ENCODE results near the gene ENTPD8. TPM values are rescaled to one million over a fixed set of nuclear protein-coding genes. Genes with fewer than 3 reads are reported as not detected.

ENTPD8 gene
- total and polyA plus RNA-seq, 10 of the 15 experiments (the other 5 are each of a cell fraction or from before 2014, with no cell fraction given) = not detected

DNA sequence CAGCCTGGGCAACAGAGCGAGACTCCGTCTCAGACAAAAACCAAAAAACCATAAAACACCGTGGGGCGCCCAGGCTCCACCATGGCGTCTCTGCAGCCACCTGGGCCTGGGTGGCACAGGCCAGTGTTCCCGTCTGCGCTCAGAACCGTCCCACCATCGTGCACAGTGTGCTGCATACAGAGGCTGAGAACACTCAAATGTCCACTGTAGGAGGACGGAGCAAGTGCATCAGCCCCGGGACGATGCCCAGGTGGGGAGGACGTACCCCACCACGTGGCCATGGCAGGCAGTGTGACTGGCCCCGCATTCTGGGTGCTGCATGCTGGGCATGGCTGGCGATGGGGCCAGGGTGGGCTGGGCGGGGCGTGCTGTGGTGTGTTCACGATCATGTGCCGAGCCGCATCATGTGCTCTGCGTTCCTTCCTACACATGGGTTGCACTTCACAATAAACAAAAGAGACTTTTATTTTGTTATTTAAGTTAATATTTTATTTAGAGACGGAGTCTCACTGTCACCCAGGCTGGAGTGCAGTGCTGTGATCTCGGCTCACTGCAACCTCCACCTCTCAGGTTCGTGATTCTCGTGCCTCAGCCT, 56.0 kb downstream of the ENTPD8 start:
- in situ Hi-C loops (cut with MboI) = no loop called here
- H3K9ac ChIP-seq (ENCODE audit: control insufficient read depth, insufficient read depth, low read length) = no peak overlapping the region
- H3K27me3 ChIP-seq (replicated peaks in 1 of 2; ENCODE audit: control insufficient read depth in 2 of 2, insufficient read depth in 2 of 2, low read length in 1 of 2) = no peaks in the 10 kb centered on the region
- no peak for FAIRE-seq
- no peak overlapping the region for H2AFZ ChIP-seq (ENCODE audit: control insufficient read depth, low read depth, low read length)
- BruUV-seq (replicated peaks) = no TSS peak
- SMC1A ChIA-PET (ENCODE audit: uncharacterized antibody, unreplicated experiment) = no interaction called here
- no peaks in the 10 kb centered on the region for H3K79me2 ChIP-seq (ENCODE audit: control insufficient read depth, insufficient read depth, low read length)
- no peaks in the 10 kb centered on the region for H3K4me1 ChIP-seq (ENCODE audit: control insufficient read depth, insufficient read depth, low read length)
- H3K9me3 ChIP-seq (replicated peaks; ENCODE audit: control insufficient read depth, insufficient read depth, low read length) = no peaks in the 10 kb centered on the region
- H3K36me3 ChIP-seq (ENCODE audit: control insufficient read depth in 2 of 2, insufficient read depth in 2 of 2, low read length in 1 of 2) = no peaks in the 10 kb centered on the region
- H3K4me3 ChIP-seq = no peak overlapping the region
- intact Hi-C loops (cut with micrococcal nuclease; ENCODE audit: unreplicated experiment) = no loop called here
- TF ChIP-seq SUZ12 (IDR thresholded peaks at IDR 0.05; ENCODE audit: unreplicated experiment) = no peak
- TF ChIP-seq ZNF217 (IDR thresholded peaks at IDR 0.05) = no peak
- TF ChIP-seq CEBPB (IDR thresholded peaks at IDR 0.05; ENCODE audit: borderline replicate concordance in 1 of 2, low read depth in 2 of 2, low read length in 2 of 2) = no peak
- no peak for TF ChIP-seq TBL1XR1 (IDR thresholded peaks at IDR 0.05; ENCODE audit: low read depth, low read length)
- no peak for TF ChIP-seq ZNF274 (IDR thresholded peaks at IDR 0.05; ENCODE audit: insufficient read depth, insufficient read length)
- TF ChIP-seq EZH2 (IDR thresholded peaks at IDR 0.05; ENCODE audit: borderline replicate concordance, control insufficient read depth, low read depth, low read length) = no peak
- TF ChIP-seq GABPA (IDR thresholded peaks at IDR 0.05; ENCODE audit: low read depth) = no peak
- no peak for TF ChIP-seq KAT2A (conservative IDR thresholded peaks at IDR 0.05; ENCODE audit: control insufficient read depth, low read depth, low read length)
- TF ChIP-seq RBBP5 (conservative IDR thresholded peaks at IDR 0.05) = no peak
- no peak for TF ChIP-seq BCL11A (IDR thresholded peaks at IDR 0.05; ENCODE audit: low read depth, low read length)
- TF ChIP-seq TARDBP (IDR thresholded peaks at IDR 0.05; ENCODE audit: borderline replicate concordance) = no peak
- TF ChIP-seq NFXL1 (IDR thresholded peaks at IDR 0.05; ENCODE audit: borderline replicate concordance) = no peak
- no peak for TF ChIP-seq HDAC6 (IDR thresholded peaks at IDR 0.05; ENCODE audit: unreplicated experiment)
- TF ChIP-seq BACH1 (IDR thresholded peaks at IDR 0.05; ENCODE audit: borderline replicate concordance) = no peak
- TF ChIP-seq PAX8 (IDR thresholded peaks at IDR 0.05) = no peak
- TF ChIP-seq SREBF2 (IDR thresholded peaks at IDR 0.05; ENCODE audit: low read length) = no peak
- CTCF ChIA-PET = no interaction called here
- no peak overlapping the region for H3K27ac ChIP-seq (ENCODE audit: control insufficient read depth, insufficient read depth)
- ATAC-seq = no peak
- RAD21 ChIA-PET (ENCODE audit: unreplicated experiment) = no interaction called here
- H3K4me2 ChIP-seq (ENCODE audit: control insufficient read depth, insufficient read depth) = no peak overlapping the region
- H4K20me1 ChIP-seq (ENCODE audit: control insufficient read depth, insufficient read depth) = no peaks in the 10 kb centered on the region
- WGBS (ENCODE audit: insufficient coverage, insufficient replicate concordance, low lambda C conversion rate, missing lambda C conversion rate) = 70% methylated on average over 21 of the region's 26 CpGs
- POLR2A ChIA-PET = no interaction called here
- DNase-seq (ENCODE audit: low read depth, low spot score) = no peak

Small RNA genes lying within 50 kb of the gene (microRNA-seq; reads per million reads assigned to microRNA genes)
- 1.3 reads per million for gene MIR7114

Other genes with a start within 250 kb of the ENTPD8 start
Only the 7 nearest of the 21 such genes appear.
- 2.7 and 3.7 TPM in 2 replicates for gene NRARP, start 139.1 kb downstream of the ENTPD8 start, total RNA-seq (2014; rRNA removed)
- gene NRARP, start 139.1 kb downstream of the ENTPD8 start, total RNA-seq (2014; rRNA removed; fragmentation: Illumina TruSeq; extraction: Trizol) = 0.64 and 0.67 TPM in 2 replicates
- 8.4 and 9.2 TPM in 2 replicates for gene NRARP, start 139.1 kb downstream of the ENTPD8 start, total RNA-seq (2021)
- gene NRARP, start 139.1 kb downstream of the ENTPD8 start, polyA plus RNA-seq (2011; rRNA removed) = 1.6 and 2.6 TPM in 2 replicates
- 1.4 and 1.8 TPM in 2 replicates for gene NRARP, start 139.1 kb downstream of the ENTPD8 start, polyA plus RNA-seq (2014; fragmentation: Illumina TruSeq; extraction: Trizol)
- gene NRARP, start 139.1 kb downstream of the ENTPD8 start, polyA plus RNA-seq (2014; fragmentation: Nextera tagmentation; extraction: Ambion mirVana) = not detected
- 5.5 and 7.2 TPM in 2 replicates for gene NRARP, start 139.1 kb downstream of the ENTPD8 start, polyA plus RNA-seq (2014; rRNA removed)
- under 1 TPM; 0.06 to 0.15 TPM for gene NRARP, start 139.1 kb downstream of the ENTPD8 start, polyA plus RNA-seq (2016; fragmentation: Nextera tagmentation; extraction: Ambion mirVana)
- 3.9 and 4.7 TPM in 2 replicates for gene EXD3, start 18.2 kb downstream of the ENTPD8 start, total RNA-seq (2014; rRNA removed)
- 2.2 and 2.4 TPM in 2 replicates for gene EXD3, start 18.2 kb downstream of the ENTPD8 start, total RNA-seq (2014; rRNA removed; fragmentation: Illumina TruSeq; extraction: Trizol)
- 6.3 and 7.1 TPM in 2 replicates for gene EXD3, start 18.2 kb downstream of the ENTPD8 start, total RNA-seq (2021)
- 2.9 and 5.2 TPM in 2 replicates for gene EXD3, start 18.2 kb downstream of the ENTPD8 start, polyA plus RNA-seq (2011; rRNA removed)
- 0.44 and 1.9 TPM in 2 replicates for gene EXD3, start 18.2 kb downstream of the ENTPD8 start, polyA plus RNA-seq (2014; fragmentation: Illumina TruSeq; extraction: Trizol)
- gene EXD3, start 18.2 kb downstream of the ENTPD8 start, polyA plus RNA-seq (2014; fragmentation: Nextera tagmentation; extraction: Ambion mirVana) = under 1 TPM; 0.21 to 0.51 TPM
- gene EXD3, start 18.2 kb downstream of the ENTPD8 start, polyA plus RNA-seq (2014; rRNA removed) = 5.2 and 7.6 TPM in 2 replicates
- gene EXD3, start 18.2 kb downstream of the ENTPD8 start, polyA plus RNA-seq (2016; fragmentation: Nextera tagmentation; extraction: Ambion mirVana) = 1 to 10 TPM; 3.4 to 3.9 TPM
- 0.16 TPM in 1 of 2 replicates, not detected in the other for gene NOXA1, start 18.0 kb downstream of the ENTPD8 start, total RNA-seq (2014; rRNA removed)
- not detected in 2 replicates for gene NOXA1, start 18.0 kb downstream of the ENTPD8 start, total RNA-seq (2014; rRNA removed; fragmentation: Illumina TruSeq; extraction: Trizol)
- gene NOXA1, start 18.0 kb downstream of the ENTPD8 start, total RNA-seq (2021) = not detected in 2 replicates
- gene NOXA1, start 18.0 kb downstream of the ENTPD8 start, polyA plus RNA-seq (2011; rRNA removed) = 0.08 TPM in 1 of 2 replicates, not detected in the other
- gene NOXA1, start 18.0 kb downstream of the ENTPD8 start, polyA plus RNA-seq (2014; fragmentation: Illumina TruSeq; extraction: Trizol) = not detected in 2 replicates
- not detected for gene NOXA1, start 18.0 kb downstream of the ENTPD8 start, polyA plus RNA-seq (2014; fragmentation: Nextera tagmentation; extraction: Ambion mirVana)
- 0.20 TPM in 1 of 2 replicates, not detected in the other for gene NOXA1, start 18.0 kb downstream of the ENTPD8 start, polyA plus RNA-seq (2014; rRNA removed)
- gene NOXA1, start 18.0 kb downstream of the ENTPD8 start, polyA plus RNA-seq (2016; fragmentation: Nextera tagmentation; extraction: Ambion mirVana) = not detected
- 18.8 and 23.1 TPM in 2 replicates for gene NSMF, start 18.0 kb upstream of the ENTPD8 start, total RNA-seq (2014; rRNA removed)
- 12.1 and 14.1 TPM in 2 replicates for gene NSMF, start 18.0 kb upstream of the ENTPD8 start, total RNA-seq (2014; rRNA removed; fragmentation: Illumina TruSeq; extraction: Trizol)
- gene NSMF, start 18.0 kb upstream of the ENTPD8 start, total RNA-seq (2021) = 35.1 and 37.2 TPM in 2 replicates
- gene NSMF, start 18.0 kb upstream of the ENTPD8 start, polyA plus RNA-seq (2011; rRNA removed) = 17.9 and 26.2 TPM in 2 replicates
- 12.8 and 13.3 TPM in 2 replicates for gene NSMF, start 18.0 kb upstream of the ENTPD8 start, polyA plus RNA-seq (2014; fragmentation: Illumina TruSeq; extraction: Trizol)
- gene NSMF, start 18.0 kb upstream of the ENTPD8 start, polyA plus RNA-seq (2014; fragmentation: Nextera tagmentation; extraction: Ambion mirVana) = under 1 TPM; 0.13 to 0.51 TPM
- 44.3 and 47.1 TPM in 2 replicates for gene NSMF, start 18.0 kb upstream of the ENTPD8 start, polyA plus RNA-seq (2014; rRNA removed)
- gene NSMF, start 18.0 kb upstream of the ENTPD8 start, polyA plus RNA-seq (2016; fragmentation: Nextera tagmentation; extraction: Ambion mirVana) = 1 to 10 TPM; 1.4 to 8.9 TPM
- 0.22 and 0.85 TPM in 2 replicates for gene PNPLA7, start 109.0 kb upstream of the ENTPD8 start, total RNA-seq (2014; rRNA removed)
- gene PNPLA7, start 109.0 kb upstream of the ENTPD8 start, total RNA-seq (2014; rRNA removed; fragmentation: Illumina TruSeq; extraction: Trizol) = 0.09 and 0.14 TPM in 2 replicates
- gene PNPLA7, start 109.0 kb upstream of the ENTPD8 start, total RNA-seq (2021) = 0.43 and 0.85 TPM in 2 replicates
- 0.07 and 0.19 TPM in 2 replicates for gene PNPLA7, start 109.0 kb upstream of the ENTPD8 start, polyA plus RNA-seq (2011; rRNA removed)
- gene PNPLA7, start 109.0 kb upstream of the ENTPD8 start, polyA plus RNA-seq (2014; fragmentation: Illumina TruSeq; extraction: Trizol) = 0.32 and 0.41 TPM in 2 replicates
- gene PNPLA7, start 109.0 kb upstream of the ENTPD8 start, polyA plus RNA-seq (2014; fragmentation: Nextera tagmentation; extraction: Ambion mirVana) = under 1 TPM in 1 of 2 experiments, not detected in 1; 0.04 TPM
- 0.32 and 1.0 TPM in 2 replicates for gene PNPLA7, start 109.0 kb upstream of the ENTPD8 start, polyA plus RNA-seq (2014; rRNA removed)
- under 1 TPM; 0.11 to 0.13 TPM for gene PNPLA7, start 109.0 kb upstream of the ENTPD8 start, polyA plus RNA-seq (2016; fragmentation: Nextera tagmentation; extraction: Ambion mirVana)
- 73.3 and 79.9 TPM in 2 replicates for gene MRPL41, start 110.5 kb upstream of the ENTPD8 start, total RNA-seq (2014; rRNA removed)
- 11.2 and 13.2 TPM in 2 replicates for gene MRPL41, start 110.5 kb upstream of the ENTPD8 start, total RNA-seq (2014; rRNA removed; fragmentation: Illumina TruSeq; extraction: Trizol)
- 64.5 and 67.0 TPM in 2 replicates for gene MRPL41, start 110.5 kb upstream of the ENTPD8 start, total RNA-seq (2021)
- 5.8 and 12.4 TPM in 2 replicates for gene MRPL41, start 110.5 kb upstream of the ENTPD8 start, polyA plus RNA-seq (2011; rRNA removed)
- gene MRPL41, start 110.5 kb upstream of the ENTPD8 start, polyA plus RNA-seq (2014; fragmentation: Illumina TruSeq; extraction: Trizol) = 0.14 and 3.5 TPM in 2 replicates
- 1 to 10 TPM; 1.3 to 3.3 TPM for gene MRPL41, start 110.5 kb upstream of the ENTPD8 start, polyA plus RNA-seq (2014; fragmentation: Nextera tagmentation; extraction: Ambion mirVana)
- gene MRPL41, start 110.5 kb upstream of the ENTPD8 start, polyA plus RNA-seq (2014; rRNA removed) = 77.5 and 102 TPM in 2 replicates
- gene MRPL41, start 110.5 kb upstream of the ENTPD8 start, polyA plus RNA-seq (2016; fragmentation: Nextera tagmentation; extraction: Ambion mirVana) = 100 to 1,000 TPM; 113 to 116 TPM
- gene DPH7, start 137.6 kb upstream of the ENTPD8 start, total RNA-seq (2014; rRNA removed) = 27.6 and 29.5 TPM in 2 replicates
- gene DPH7, start 137.6 kb upstream of the ENTPD8 start, total RNA-seq (2014; rRNA removed; fragmentation: Illumina TruSeq; extraction: Trizol) = 17.6 and 18.4 TPM in 2 replicates
- 30.0 and 33.8 TPM in 2 replicates for gene DPH7, start 137.6 kb upstream of the ENTPD8 start, total RNA-seq (2021)
- 19.8 and 26.7 TPM in 2 replicates for gene DPH7, start 137.6 kb upstream of the ENTPD8 start, polyA plus RNA-seq (2011; rRNA removed)
- 16.3 and 24.2 TPM in 2 replicates for gene DPH7, start 137.6 kb upstream of the ENTPD8 start, polyA plus RNA-seq (2014; fragmentation: Illumina TruSeq; extraction: Trizol)
- 10 to 100 TPM in 1 of 2 experiments, 1 to 10 TPM in 1; 8.7 to 11.8 TPM for gene DPH7, start 137.6 kb upstream of the ENTPD8 start, polyA plus RNA-seq (2014; fragmentation: Nextera tagmentation; extraction: Ambion mirVana)
- 36.9 and 41.8 TPM in 2 replicates for gene DPH7, start 137.6 kb upstream of the ENTPD8 start, polyA plus RNA-seq (2014; rRNA removed)
- 10 to 100 TPM; 36.3 to 40.0 TPM for gene DPH7, start 137.6 kb upstream of the ENTPD8 start, polyA plus RNA-seq (2016; fragmentation: Nextera tagmentation; extraction: Ambion mirVana)